HG03565 (cell line): ENCODE results near the gene USP1.

ENCODE experiments used
- ATAC-seq: cut with Tn5 transposase; IDR thresholded peaks from one replicate; pipeline ENCODE4 v1.9.1; 2021; ENCODE audit warnings: mild to moderate bottlenecking, moderate library complexity; ENCODE audit not compliant: unreplicated experiment

Gene USP1

DNA sequence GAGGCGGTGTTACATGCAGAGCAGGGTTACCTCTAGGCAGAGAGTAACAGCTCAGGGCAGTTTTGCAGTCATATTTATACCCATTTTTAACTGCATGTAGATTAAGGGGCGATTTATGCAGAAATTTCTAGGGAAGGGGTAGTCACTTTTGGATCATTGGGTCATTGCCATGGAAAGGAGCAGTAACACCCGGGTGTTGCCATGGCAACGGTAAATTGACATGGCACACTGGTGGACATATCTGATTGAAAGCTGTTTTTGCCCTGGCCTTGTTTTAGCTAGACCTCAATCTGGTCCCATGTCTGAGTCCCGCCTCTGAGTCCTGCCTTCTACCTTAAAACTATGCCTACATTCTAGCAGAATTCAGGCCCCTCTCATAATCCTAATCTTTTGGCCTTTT lies 11.8 kb upstream of the USP1 start:
- ATAC-seq: no peak

DNA sequence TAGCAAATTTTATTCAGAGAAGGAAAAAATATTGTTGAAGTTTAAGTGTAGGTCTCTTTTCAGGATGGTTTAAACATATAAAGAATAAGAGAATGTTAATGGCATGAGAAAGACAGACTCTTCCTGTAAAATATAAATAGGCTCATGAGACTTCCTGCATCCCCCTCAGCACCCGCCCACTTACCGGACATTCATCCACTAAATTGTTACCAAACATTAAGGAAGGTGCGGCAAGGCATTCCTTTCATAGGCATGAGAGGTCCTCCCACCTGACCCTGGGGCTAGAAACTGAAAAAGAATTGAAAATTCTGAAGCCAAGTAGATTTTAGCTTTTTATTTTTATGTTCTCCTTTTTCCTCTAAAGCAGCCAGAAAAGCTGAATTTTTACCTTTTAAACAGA lies 10.6 kb upstream of the USP1 start:
- no peak for ATAC-seq

DNA sequence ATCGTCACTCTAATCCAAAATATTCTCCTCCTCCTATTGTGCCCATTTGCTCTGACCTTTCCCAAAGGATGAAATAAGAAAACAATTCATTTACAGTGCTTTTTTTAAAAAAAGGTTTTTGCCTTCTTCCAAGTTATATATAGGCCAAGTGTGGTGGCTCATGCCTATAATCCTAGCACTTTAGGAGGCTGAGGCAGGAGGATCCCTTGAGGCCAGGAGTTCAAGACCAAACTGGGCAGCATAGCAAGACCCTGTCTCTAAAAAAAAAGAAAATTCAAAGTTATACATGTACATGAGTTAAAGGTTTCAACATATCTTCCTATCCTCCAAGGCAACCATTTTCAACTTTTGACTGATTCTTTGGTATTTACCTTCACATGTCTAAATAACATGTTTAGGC lies 10.1 kb upstream of the USP1 start:
- ATAC-seq: no peak

DNA sequence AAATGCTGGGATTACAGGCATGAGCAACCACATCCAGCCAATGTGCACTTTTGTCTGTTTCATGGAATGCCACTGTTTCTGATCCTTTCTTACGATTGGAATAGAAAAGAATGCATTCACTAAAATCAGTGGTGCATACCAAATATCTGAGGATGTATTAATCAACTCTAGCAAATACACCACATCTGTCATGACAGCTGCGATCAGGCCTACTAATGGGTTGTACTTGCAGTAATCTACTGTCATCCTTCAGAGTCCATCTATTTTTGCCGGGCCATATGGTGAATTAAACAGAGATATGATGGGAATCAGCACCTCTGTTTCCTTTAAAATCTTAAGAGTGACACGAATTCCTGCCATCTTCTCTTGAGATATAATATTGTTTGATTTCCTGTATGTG lies 8.5 kb upstream of the USP1 start:
- ATAC-seq: no peak

DNA sequence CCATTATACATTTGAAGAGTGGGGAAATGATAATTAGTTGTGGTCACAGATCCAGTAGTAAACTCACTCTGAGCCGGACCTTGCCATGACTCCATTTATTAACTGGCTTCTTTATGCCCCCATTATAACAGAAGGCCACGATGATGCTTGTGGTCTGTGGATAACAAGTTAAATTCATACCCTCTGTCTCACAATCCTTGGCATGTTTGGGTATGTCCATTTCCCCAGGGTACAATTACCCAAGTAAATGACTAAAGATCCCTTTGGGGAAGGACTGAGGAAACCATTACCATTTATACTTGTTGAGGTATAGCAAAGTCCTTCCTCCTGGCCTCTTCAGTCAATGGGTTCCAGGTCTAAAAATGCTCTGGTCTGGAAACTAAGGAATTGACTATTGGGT lies 7.3 kb upstream of the USP1 start:
- ATAC-seq: no peak

DNA sequence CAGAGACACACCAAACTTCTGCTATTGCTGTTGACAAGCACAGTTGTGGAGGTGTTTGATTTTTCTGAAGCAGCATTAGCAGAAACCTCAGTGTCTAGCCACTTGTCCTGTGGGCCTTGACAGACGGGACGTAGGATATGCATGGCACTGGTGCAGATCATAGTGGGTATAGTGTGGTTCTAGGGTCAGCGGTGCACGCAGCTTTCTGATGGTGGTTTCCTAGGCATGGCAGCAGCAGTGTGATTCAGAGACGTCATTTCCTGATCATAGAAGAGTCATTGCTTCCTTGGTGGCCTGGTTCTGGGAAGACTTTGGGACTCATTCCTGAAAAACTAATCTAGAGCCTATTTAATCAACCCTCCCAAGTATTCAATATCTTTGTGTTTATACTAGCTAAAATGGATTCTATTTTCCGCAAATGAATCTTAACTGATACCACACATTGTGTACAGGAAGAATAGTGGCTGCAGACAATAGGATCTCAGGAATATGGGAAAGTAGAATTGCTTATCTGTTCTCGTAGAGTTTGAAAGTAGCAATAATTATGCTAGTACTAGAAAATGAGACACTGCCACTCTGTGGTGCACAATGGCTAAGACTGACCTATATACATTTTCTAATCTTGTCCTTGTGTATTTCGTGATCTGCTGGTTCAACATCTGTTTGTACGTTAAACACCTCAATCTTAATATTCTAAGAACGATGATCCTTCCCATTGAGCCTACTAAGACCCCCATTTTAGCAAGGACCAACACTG lies 2.8 kb upstream of the USP1 start:
- ATAC-seq: no peak

DNA sequence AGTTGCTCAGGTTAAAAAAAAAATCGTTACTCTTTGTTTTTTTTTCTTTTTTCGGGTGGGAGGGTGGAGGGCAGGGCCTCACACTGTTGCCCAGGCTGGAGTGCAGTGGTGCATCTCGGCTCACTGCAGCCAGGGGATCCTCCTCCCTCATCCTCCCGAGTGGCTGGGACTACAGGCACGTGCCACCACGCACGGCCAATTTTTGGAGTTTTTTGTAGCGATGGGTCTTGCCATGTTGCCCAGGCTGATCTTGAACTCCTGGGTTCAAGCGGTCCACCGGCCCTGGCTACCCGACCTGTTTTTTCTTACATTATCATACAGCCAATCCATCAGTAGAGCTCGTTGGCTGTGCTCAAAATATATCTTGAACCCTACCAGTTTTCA lies 2.2 kb upstream of the USP1 start:
- ATAC-seq: no peak

GRCh38 chr1:62435231-62436038 lies 1.4 kb upstream of the USP1 start:
- ATAC-seq: no peak

DNA sequence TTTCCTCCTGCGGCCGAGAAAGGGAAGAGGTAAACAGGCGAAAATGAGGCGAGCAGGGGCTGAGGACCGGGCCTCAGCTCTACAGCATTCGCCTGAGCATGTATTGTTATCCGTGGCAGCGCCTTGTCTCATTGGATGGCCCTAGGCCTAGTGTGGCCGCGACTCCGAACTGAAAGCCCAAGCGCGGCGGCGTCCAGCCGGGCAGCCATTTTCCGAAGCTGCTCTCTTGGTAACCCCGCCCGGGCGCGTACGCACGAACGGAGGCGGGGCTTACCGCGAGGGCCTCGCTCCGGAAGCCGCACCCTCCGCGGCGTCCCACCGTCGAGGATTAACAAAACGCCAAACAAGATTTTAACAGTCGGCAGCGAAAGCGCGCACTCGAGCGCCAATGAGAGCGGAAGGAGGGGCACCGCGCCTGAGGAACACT lies 797 bp upstream of the USP1 start:
- no peak for ATAC-seq

GRCh38 chr1:62437273-62437940 lies 558 bp downstream of the USP1 start:
- ATAC-seq: no peak

GRCh38 chr1:62438163-62438562 lies 1.3 kb downstream of the USP1 start:
- ATAC-seq: no peak

GRCh38 chr1:62439652-62440371 lies 3.0 kb downstream of the USP1 start:
- peak; percentile 30 for ATAC-seq

DNA sequence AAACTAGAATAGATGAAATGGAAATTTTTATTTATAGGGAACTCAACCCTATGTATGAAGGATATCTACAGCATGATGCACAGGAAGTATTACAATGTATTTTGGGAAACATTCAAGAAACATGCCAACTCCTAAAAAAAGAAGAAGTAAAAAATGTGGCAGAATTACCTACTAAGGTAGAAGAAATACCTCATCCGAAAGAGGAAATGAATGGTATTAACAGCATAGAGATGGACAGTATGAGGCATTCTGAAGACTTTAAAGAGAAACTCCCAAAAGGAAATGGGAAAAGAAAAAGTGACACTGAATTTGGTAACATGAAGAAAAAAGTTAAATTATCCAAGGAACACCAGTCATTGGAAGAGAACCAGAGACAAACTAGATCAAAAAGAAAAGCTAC lies 7.9 kb downstream of the USP1 start:
- no peak for ATAC-seq

- ATAC-seq: no peak
Measured at GRCh38 chr1:62448221-62448933, 11.5 kb downstream of the USP1 start.

DNA sequence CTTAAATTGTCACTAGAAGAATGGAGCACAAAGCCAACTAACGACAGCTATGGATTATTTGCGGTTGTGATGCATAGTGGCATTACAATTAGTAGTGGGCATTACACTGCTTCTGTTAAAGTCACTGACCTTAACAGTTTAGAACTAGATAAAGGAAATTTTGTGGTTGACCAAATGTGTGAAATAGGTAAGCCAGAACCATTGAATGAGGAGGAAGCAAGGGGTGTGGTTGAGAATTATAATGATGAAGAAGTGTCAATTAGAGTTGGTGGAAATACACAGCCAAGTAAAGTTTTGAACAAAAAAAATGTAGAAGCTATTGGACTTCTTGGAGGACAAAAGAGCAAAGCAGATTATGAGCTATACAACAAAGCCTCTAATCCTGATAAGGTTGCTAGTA lies 13.5 kb downstream of the USP1 start:
- ATAC-seq: no peak

- no peak for ATAC-seq
Measured at GRCh38 chr1:62452951-62453350, 16.1 kb downstream of the USP1 start.

- no peak for ATAC-seq
Measured at GRCh38 chr1:62457955-62458354, 21.1 kb downstream of the USP1 start.

- no peak for ATAC-seq
Measured at GRCh38 chr1:62462370-62462769, 25.5 kb downstream of the USP1 start.

DNA sequence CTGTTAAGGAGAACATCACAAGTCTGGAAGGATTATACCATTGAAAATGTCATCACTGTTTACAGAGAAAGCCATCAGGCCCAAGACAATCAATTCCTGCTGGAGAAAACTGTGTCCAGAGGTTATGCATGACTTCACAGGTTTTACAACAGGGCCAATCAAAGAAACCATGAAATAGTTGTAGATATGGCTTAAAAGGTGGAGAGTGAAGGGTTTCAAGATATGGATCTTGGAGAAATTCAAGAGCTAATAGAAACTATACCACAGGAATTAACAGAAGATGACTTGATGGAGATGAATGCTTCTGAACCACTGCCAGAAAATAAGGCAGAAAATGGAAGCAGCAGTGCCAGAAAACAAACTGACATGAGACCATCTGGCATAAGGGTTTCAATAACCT lies 30.2 kb downstream of the USP1 start:
- no peak for ATAC-seq

GRCh38 chr1:62476525-62477219 lies 39.8 kb downstream of the USP1 start:
- ATAC-seq: no peak
